K562 (cell line): Measurements from ENCODE around the gene PRKD1. TPM values are rescaled to one million over a fixed set of nuclear protein-coding genes. Genes with fewer than 3 reads are reported as not detected.
A peak's percentile ranks its signal among the peaks of the same experiment; 100 is the strongest.

ENCODE experiments used
- ATAC-seq: fragments of 200-7000 bp; cut with Tn5 transposase; 3 replicates; pipeline ENCODE4 v1.9.1; 2020; ENCODE audit warnings: moderate library complexity
- BruUV-seq: library from RNA; stranded (reverse); fragments of 400-500 nt; replicated peaks from 2 replicates; lab custom pipeline; 2021; lab: Mats Ljungman, UMichigan
- CTCF ChIA-PET: fragments of 300-600 bp; formaldehyde crosslinking; extraction: SDS; loops from one replicate; lab custom pipeline; 2021; ENCODE audit warnings: low intra/inter-chr PET ratio; lab: Yijun Ruan, JAX
- POLR2A ChIA-PET: fragments of 300-600, 350-650 bp; sonication (Branson Sonifier 250); formaldehyde crosslinking; extraction: SDS; loops from one replicate; lab custom pipeline; 2021; ENCODE audit warnings: antibody characterized with exemption, inconsistent platforms; lab: Yijun Ruan, JAX
- DNase-seq, 4 experiments: peaks; one replicate each; pipeline versions ENCODE4 v3.0.0 to v3.0.0-alpha.2; 2011 to 2018; ENCODE audit warnings: low spot score in 3 of 4, mixed read lengths in 3 of 4; ENCODE audit errors: extremely low read depth in 1 of 4
- FAIRE-seq: peaks from 2 replicates; lab custom pipeline; 2011; peaks lifted over from hg19 to GRCh38; lab: Jason Lieb, UNC
- H2AFZ ChIP-seq: 2 replicates; pipeline ENCODE4 v1.6.0; 2011; ENCODE audit warnings: low read depth, low read length, control low read depth, inconsistent platforms
- H3K27ac ChIP-seq: fragments of 200-600 bp; 3 replicates; pipeline ENCODE4 v1.8.0; 2011; ENCODE audit warnings: low read depth, mild to moderate bottlenecking, control low read depth, inconsistent platforms, low read length, moderate library complexity, mixed read lengths; ENCODE audit errors: extremely low read depth
- H3K27me3 ChIP-seq, 2 experiments: fragments of 300-600 bp in 1 of 2; 2 replicates in 1 of 2; 3 replicates in 1 of 2; pipeline versions ENCODE4 v1.6.0 to v1.8.0; 2011; ENCODE audit warnings: inconsistent platforms in 2 of 2, low read length in 2 of 2, mild to moderate bottlenecking in 1 of 2, mixed read lengths in 1 of 2, moderate library complexity in 1 of 2; ENCODE audit not compliant: control insufficient read depth in 2 of 2, insufficient read depth in 2 of 2
- H3K36me3 ChIP-seq: fragments of 300-600 bp; 3 replicates; pipeline ENCODE4 v1.8.0; 2011; ENCODE audit warnings: mild to moderate bottlenecking, low read length, inconsistent platforms; ENCODE audit not compliant: control insufficient read depth, insufficient read depth
- H3K4me1 ChIP-seq, 2 experiments: fragments of 200-600 bp in 1 of 2; replicated peaks in 1 of 2; 2 replicates in 1 of 2; 3 replicates in 1 of 2; pipeline versions ENCODE4 v1.5.1 to v1.8.0; 2011; ENCODE audit warnings: inconsistent platforms in 2 of 2, low read length in 2 of 2, mild to moderate bottlenecking in 1 of 2, mixed read lengths in 1 of 2, moderate library complexity in 1 of 2; ENCODE audit not compliant: control insufficient read depth in 2 of 2, insufficient read depth in 2 of 2
- H3K4me2 ChIP-seq: 2 replicates; pipeline ENCODE4 v1.6.1; 2011; ENCODE audit warnings: low read length, control low read depth, inconsistent platforms, mixed read lengths; ENCODE audit not compliant: insufficient read depth
- H3K4me3 ChIP-seq: fragments of 200-600 bp; sonication (generic), shearing (Covaris generic); 2 replicates; pipeline ENCODE4 v1.5.1; 2016; ENCODE audit warnings: control low read depth, inconsistent platforms
- H3K79me2 ChIP-seq: fragments of 200-600 bp; 3 replicates; pipeline ENCODE4 v1.8.0; 2011; ENCODE audit warnings: low read length, inconsistent platforms; ENCODE audit not compliant: control insufficient read depth, insufficient read depth
- H3K9ac ChIP-seq, 2 experiments: 2 replicates each; pipeline versions ENCODE4 v1.6.0 to v1.6.1; 2011; ENCODE audit warnings: low read depth in 2 of 2, low read length in 2 of 2, control low read depth in 1 of 2, inconsistent platforms in 1 of 2, mild to moderate bottlenecking in 1 of 2, mixed read lengths in 1 of 2; ENCODE audit not compliant: insufficient read depth in 1 of 2
- H3K9me1 ChIP-seq: one replicate; pipeline ENCODE4 v1.6.0; 2011; ENCODE audit warnings: inconsistent platforms, mild to moderate bottlenecking, low read length, moderate library complexity; ENCODE audit not compliant: control insufficient read depth, insufficient read depth
- H3K9me3 ChIP-seq: replicated peaks from 2 replicates; pipeline ENCODE4 v1.5.1; 2011; ENCODE audit warnings: low read depth, low read length, inconsistent platforms; ENCODE audit not compliant: control insufficient read depth, insufficient read depth
- H4K20me1 ChIP-seq: replicated peaks from 2 replicates; pipeline ENCODE4 v1.6.1; 2011; ENCODE audit warnings: low read length, inconsistent platforms, mixed read lengths; ENCODE audit not compliant: control insufficient read depth, insufficient read depth
- ATF1 ChIP-seq, 2 experiments: fragments of 450-650 bp in 1 of 2; IDR thresholded peaks; 2 replicates each; pipeline ENCODE4 v1.6.1; 2016; ENCODE audit warnings: missing compliant biosample characterization in 1 of 2, missing genetic modification characterization in 1 of 2
- BRD4 ChIP-seq: fragments of 200-600 bp; sonication (generic); IDR thresholded peaks from 2 replicates; pipeline ENCODE4 v1.6.1; 2017; ENCODE audit warnings: inconsistent platforms
- BRD9 ChIP-seq: fragments of 450-650 bp; IDR thresholded peaks from 2 replicates; pipeline ENCODE4 v1.6.1; 2018; ENCODE audit warnings: low read depth; ENCODE audit not compliant: partially characterized antibody
- DLX4 ChIP-seq: fragments of 250-450 bp; sonication (Bioruptor Pico); IDR thresholded peaks from 2 replicates; pipeline ENCODE4 v1.6.1; 2021; ENCODE audit warnings: mild to moderate bottlenecking
- EWSR1 ChIP-seq: fragments of 450-650 bp; IDR thresholded peaks from 2 replicates; pipeline ENCODE4 v1.6.1; 2018; ENCODE audit warnings: borderline replicate concordance, mild to moderate bottlenecking, low read depth, moderate library complexity; ENCODE audit not compliant: partially characterized antibody
- ILF3 ChIP-seq: fragments of 450-650 bp; IDR thresholded peaks from 2 replicates; pipeline ENCODE4 v1.6.1; 2018; ENCODE audit warnings: antibody characterized with exemption, mild to moderate bottlenecking, moderate library complexity, borderline replicate concordance
- OTX1 ChIP-seq: fragments of 450-650 bp; formaldehyde crosslinking; IDR thresholded peaks from 2 replicates; pipeline ENCODE4 v1.4.0; 2022; ENCODE audit warnings: mild to moderate bottlenecking
- RERE ChIP-seq: sonication (generic); formaldehyde crosslinking; IDR thresholded peaks from 2 replicates; pipeline ENCODE4 v1.8.0; 2023; ENCODE audit warnings: missing genetic modification reagents, mild to moderate bottlenecking, borderline replicate concordance
- SAFB2 ChIP-seq: fragments of 200-400 bp; formaldehyde crosslinking; IDR thresholded peaks from 2 replicates; pipeline ENCODE4 v1.6.1; 2018; ENCODE audit warnings: borderline replicate concordance, low read length, low read depth, moderate library complexity; ENCODE audit not compliant: severe bottlenecking
- SUPT5H ChIP-seq: fragments of 450-650 bp; IDR thresholded peaks from 2 replicates; pipeline ENCODE4 v1.6.1; 2016
- TEAD2 ChIP-seq: fragments of 450-650 bp; IDR thresholded peaks from 2 replicates; pipeline ENCODE4 v1.6.1; 2016; ENCODE audit warnings: missing genetic modification characterization, control low read depth, missing compliant biosample characterization
- ZNF263 ChIP-seq: sonication (generic); formaldehyde crosslinking; IDR thresholded peaks from 2 replicates; pipeline ENCODE4 v1.8.0; 2022; ENCODE audit warnings: mild to moderate bottlenecking, missing genetic modification reagents, borderline replicate concordance
- ZNF780A ChIP-seq: fragments of 250-450 bp; sonication (Bioruptor Pico); IDR thresholded peaks from 2 replicates; pipeline ENCODE4 v1.5.0; 2021; ENCODE audit warnings: mild to moderate bottlenecking
- ZSCAN29 ChIP-seq: fragments of 450-650 bp; IDR thresholded peaks from 2 replicates; pipeline ENCODE4 v1.6.1; 2017
- WGBS: fragments of 100-300 bp; shearing (Covaris generic); methylation state at CpG from one replicate; pipeline ENCODE4 v1.1.6; 2016; ENCODE audit warnings: low coverage, mixed read lengths; ENCODE audit not compliant: insufficient coverage; ENCODE audit errors: missing lambda C conversion rate; 5-methylcytosine and 5-hydroxymethylcytosine counted together
- in situ Hi-C: fragments of 300-500 bp; cut with MboI; formaldehyde crosslinking; loops from 4 replicates; pipeline ENCODE4 v1.15.0; 2018; ENCODE audit warnings: inconsistent platforms, mixed read lengths
- intact Hi-C: fragments of 100-400 bp; cut with micrococcal nuclease; formaldehyde crosslinking; loops from 2 replicates; pipeline ENCODE4 v1.14.2; 2022
- polyA plus RNA-seq, 8 experiments: library from polyadenylated mRNA; depleted of rRNA in 4 of 8; stranded (reverse) in 5 of 8; unstranded in 3 of 8; fragments of >200 nt; fragmentation: Nextera tagmentation in 2 of 8; fragmentation: Illumina TruSeq in 1 of 8; extraction: Ambion mirVana in 2 of 8; extraction: Trizol in 1 of 8; gene quantifications; 2 replicates each; pipeline versions ENCODE4 v1.2.1 to v1.2.3, GENCODE V29; 2011 to 2014; ENCODE audit warnings: inconsistent platforms in 1 of 8, missing spikeins in 1 of 8
- total RNA-seq, 7 experiments: library from RNA; depleted of rRNA in 6 of 7; stranded (reverse); fragments of >200 nt in 6 of 7; fragmentation: Illumina TruSeq in 2 of 7; extraction: Trizol in 2 of 7; gene quantifications; 2 replicates each; pipeline versions ENCODE4 v1.2.1 to v1.2.3, GENCODE V29; 2011 to 2021; ENCODE audit warnings: low replicate concordance in 1 of 7
- TF ChIP-seq, protein P1 (sequence below): fragments of 250-450 bp; sonication (Bioruptor Pico); IDR thresholded peaks from 2 replicates; pipeline ENCODE4 v1.8.0; 2021; ENCODE audit warnings: borderline replicate concordance, mild to moderate bottlenecking, moderate library complexity; ENCODE audit not compliant: poor library complexity, severe bottlenecking
- TF ChIP-seq, protein P2 (sequence below): IDR thresholded peaks from 3 replicates; pipeline ENCODE4 v1.6.1; 2011; ENCODE audit warnings: borderline replicate concordance, mild to moderate bottlenecking; ENCODE audit not compliant: insufficient read length, insufficient read depth

Gene PRKD1
- total and polyA plus RNA-seq, 9 of the 15 experiments (the other 6 are each of a cell fraction or from before 2014, with no cell fraction given), result 0.04 to 0.25 (median 0.13) TPM; not detected in 1

- no TSS peak for BruUV-seq
- Histone ChIP-seq H3K4me3 (no peak overlapping the region), H3K27ac (peak overlapping the region; percentile 71; the same call in 2 of the 3 replicates), H3K4me2 (peak overlapping the region; percentile 57), H3K9me1 (no peaks in the 10 kb centered on the region), H3K9ac (peak overlapping the region in 1 of 2 experiments; percentile 25; a peak in 1 of 4 replicates), H3K4me1 (peaks cover 0 to 8% of the 10 kb centered on the region in 2 experiments; a peak in 2 of 5 replicates), H3K36me3 (no peaks in the 10 kb centered on the region), H3K9me3 (no peaks in the 10 kb centered on the region), H3K27me3 (no peaks in the 10 kb centered on the region), H4K20me1 (no peaks in the 10 kb centered on the region), H3K79me2 (no peaks in the 10 kb centered on the region), H2AFZ (0 out of 2 replicates have a peak overlapping the region, but pooled peaks have one; percentile 40)
- intact Hi-C loops (no loop called here), in situ Hi-C loops (no loop called here)
- FAIRE-seq (no peak), DNase-seq (no peak), ATAC-seq (no peak)
- ChIA-PET CTCF (no interaction called here), POLR2A (no interaction called here)
- WGBS, result 0% methylated on average over 1 of the region's 1 CpG
- TF ChIP-seq DLX4 (CRISPR knock-in tag) (no peak), RERE (CRISPR knock-in tag) (no peak), ATF1 (CRISPR knock-in tag; IDR thresholded peaks at IDR 0.05) (no peak), ATF1 (tag; IDR thresholded peaks at IDR 0.05) (0 out of 2 replicates have a peak, but pooled peaks have one; percentile 0), ZNF780A (CRISPR knock-in tag) (no peak), OTX1 (CRISPR knock-in tag) (no peak), SAFB2 (no peak), ZNF263 (CRISPR knock-in tag) (no peak), ILF3 (no peak), BRD9 (no peak), ZSCAN29 (no peak), EWSR1 (no peak), BRD4 (0 out of 2 replicates have a peak, but pooled peaks have one; percentile 47), SUPT5H (no peak), TEAD2 (tag) (no peak)
- TF ChIP-seq, protein P1, sequence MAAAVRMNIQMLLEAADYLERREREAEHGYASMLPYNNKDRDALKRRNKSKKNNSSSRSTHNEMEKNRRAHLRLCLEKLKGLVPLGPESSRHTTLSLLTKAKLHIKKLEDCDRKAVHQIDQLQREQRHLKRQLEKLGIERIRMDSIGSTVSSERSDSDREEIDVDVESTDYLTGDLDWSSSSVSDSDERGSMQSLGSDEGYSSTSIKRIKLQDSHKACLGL (CRISPR knock-in tag), result no peak
- TF ChIP-seq, protein P2, sequence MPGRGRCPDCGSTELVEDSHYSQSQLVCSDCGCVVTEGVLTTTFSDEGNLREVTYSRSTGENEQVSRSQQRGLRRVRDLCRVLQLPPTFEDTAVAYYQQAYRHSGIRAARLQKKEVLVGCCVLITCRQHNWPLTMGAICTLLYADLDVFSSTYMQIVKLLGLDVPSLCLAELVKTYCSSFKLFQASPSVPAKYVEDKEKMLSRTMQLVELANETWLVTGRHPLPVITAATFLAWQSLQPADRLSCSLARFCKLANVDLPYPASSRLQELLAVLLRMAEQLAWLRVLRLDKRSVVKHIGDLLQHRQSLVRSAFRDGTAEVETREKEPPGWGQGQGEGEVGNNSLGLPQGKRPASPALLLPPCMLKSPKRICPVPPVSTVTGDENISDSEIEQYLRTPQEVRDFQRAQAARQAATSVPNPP, result no peak
These were observed 121.5 kb downstream of the PRKD1 start for GRCh38 chr14:29806124-29806517.
